Raji (cell line): ENCODE results near the gene TBL3.

ENCODE experiments used
- POLR2A ChIP-seq: IDR thresholded peaks from 2 replicates; pipeline ENCODE4 v1.6.1; 2011; ENCODE audit warnings: low read depth, low read length, control low read depth; ENCODE audit not compliant: insufficient read depth

Gene TBL3

GRCh38 chr16:1982991-1983543, 11.2 kb downstream of the TBL3 start:
- TF ChIP-seq POLR2A = no peak

- TF ChIP-seq POLR2A = peak; percentile 75
Observed at GRCh38 chr16:1983544-1984346, 11.9 kb downstream of the TBL3 start, which contains the start of gene GFER. Gene GFER, plus strand, starts transcription at chr16:1984193. Its CDS starts 26 bp downstream, at chr16:1984219.

- no peak for TF ChIP-seq POLR2A
Observed at GRCh38 chr16:1984347-1985225, 12.7 kb downstream of the TBL3 start.

- TF ChIP-seq POLR2A = no peak
Observed at GRCh38 chr16:1985466-1986150, 13.8 kb downstream of the TBL3 start.

DNA sequence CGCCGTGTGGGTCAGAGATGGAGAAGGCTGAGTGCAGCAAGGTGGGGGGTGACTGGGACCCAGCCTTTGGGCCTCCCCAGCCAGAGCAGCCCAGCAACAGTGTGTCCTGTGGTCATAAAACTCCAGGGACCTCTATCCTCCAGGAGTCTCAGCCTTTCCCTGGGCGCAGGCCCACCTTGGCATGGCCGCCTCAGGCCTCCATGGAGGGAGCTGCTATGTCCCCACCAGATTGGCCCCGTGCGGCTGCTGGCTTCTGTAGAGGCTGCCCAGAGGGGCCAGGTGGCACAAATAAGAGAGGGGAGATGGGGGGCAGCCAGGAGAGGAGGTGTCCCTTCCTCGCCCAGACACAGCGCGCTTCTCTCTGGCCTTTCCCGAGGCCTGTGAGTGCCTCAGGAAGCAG, 15.3 kb downstream of the TBL3 start:
- TF ChIP-seq POLR2A = 0 out of 2 replicates have a peak, but pooled peaks have one; percentile 28

DNA sequence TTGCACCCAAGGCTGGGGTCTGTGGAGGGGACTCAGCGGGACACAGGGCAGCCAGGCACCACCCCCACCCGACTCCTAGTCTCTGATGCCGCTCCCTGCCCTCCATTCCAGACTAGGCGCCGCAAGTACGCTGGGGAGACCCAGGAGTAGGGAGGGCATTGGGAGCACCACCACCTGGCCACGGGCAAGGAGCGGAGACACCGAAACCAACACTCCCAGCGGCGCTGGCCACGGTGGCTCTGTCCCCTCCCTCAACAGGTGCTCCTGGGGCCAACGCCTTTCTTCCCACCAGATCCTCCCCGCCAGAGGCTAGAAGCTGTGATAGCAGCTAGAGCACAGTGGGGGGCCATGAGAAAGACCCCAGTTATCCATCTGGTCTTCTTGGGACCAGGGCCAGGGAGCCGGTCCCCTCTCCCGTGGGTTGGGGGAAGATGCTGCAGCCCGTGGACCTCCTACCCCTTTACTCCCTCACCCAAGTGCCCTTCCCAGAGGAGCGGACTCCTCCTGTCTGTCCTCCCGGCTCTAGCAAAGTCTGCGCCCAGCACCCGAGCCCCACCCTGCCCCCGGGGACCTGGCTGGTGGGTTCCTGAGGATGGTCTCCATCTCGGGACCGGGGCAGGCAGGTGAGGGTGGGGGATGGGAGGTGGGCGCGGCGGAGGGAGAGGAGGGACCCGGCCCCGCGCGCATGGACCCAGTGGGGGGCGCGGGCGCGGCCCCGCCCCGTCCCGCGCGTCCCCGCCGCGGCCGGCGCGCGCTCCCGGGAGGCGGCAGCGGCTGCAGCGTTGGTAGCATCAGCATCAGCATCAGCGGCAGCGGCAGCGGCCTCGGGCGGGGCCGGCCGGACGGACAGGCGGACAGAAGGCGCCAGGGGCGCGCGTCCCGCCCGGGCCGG, 17.6 kb downstream of the TBL3 start, which contains the start of gene SYNGR3:
SYNGR3 (plus strand) TSS at position 762 of the 892 bp plus-strand sequence. CDS start 133 bp downstream, outside the sequence.
- no peak for TF ChIP-seq POLR2A

DNA sequence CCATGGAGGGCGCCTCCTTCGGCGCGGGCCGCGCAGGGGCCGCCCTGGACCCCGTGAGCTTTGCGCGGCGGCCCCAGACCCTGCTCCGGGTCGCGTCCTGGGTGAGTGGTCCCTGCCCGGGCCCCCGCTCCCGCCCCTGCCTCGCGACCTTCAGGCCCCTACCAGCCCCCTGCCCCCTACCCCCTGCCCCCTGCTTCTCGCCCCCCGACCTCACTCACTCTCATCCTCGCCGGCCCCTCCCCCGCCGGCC, 18.2 kb downstream of the TBL3 start:
- TF ChIP-seq POLR2A = no peak

- TF ChIP-seq POLR2A = peak; percentile 59
Observed at GRCh38 chr16:1990351-1991134, 18.7 kb downstream of the TBL3 start.

- peak; percentile 74 for TF ChIP-seq POLR2A
Observed at GRCh38 chr16:1991135-1991551, 19.3 kb downstream of the TBL3 start.

GRCh38 chr16:1991588-1991947, 19.7 kb downstream of the TBL3 start:
- TF ChIP-seq POLR2A = no peak

DNA sequence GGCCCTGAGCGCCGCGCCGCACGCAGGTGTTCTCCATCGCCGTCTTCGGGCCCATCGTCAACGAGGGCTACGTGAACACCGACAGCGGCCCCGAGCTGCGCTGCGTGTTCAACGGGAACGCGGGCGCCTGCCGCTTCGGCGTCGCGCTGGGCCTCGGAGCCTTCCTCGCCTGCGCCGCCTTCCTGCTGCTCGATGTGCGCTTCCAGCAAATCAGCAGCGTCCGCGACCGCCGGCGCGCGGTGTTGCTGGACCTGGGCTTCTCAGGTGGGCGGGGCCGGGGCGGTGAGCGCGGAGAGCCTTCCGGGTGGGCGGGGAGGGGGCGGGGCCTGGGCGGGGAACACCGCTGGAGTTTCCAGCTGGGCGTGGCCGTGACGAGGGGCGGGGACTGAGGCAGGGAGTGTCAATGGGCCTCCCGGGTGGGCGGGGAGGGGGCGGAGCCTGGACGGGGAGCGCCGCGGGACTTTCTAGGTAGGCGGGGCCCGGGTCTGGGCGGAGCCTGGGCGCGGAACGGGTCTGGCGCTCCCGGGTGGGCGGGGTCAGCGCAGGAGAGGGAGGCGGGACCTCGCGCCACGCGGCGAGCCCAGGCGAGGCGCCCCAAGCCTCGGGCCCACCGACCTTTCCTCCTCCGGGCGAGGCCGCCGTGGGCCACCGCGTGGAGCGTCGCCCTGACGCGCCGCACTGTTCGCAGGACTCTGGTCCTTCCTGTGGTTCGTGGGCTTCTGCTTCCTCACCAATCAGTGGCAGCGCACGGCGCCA, 20.3 kb downstream of the TBL3 start:
- peak; percentile 63 for TF ChIP-seq POLR2A

- TF ChIP-seq POLR2A = no peak
Observed at GRCh38 chr16:1992704-1993317, 21.0 kb downstream of the TBL3 start.
